Thyroid gland (tissue), 4 donors: ENCODE measurements around the gene SPTLC3. TPM values are rescaled to one million over a fixed set of nuclear protein-coding genes. Genes with fewer than 3 reads are reported as not detected.

Experiments used
- DNase-seq, 2 donors: peaks; one replicate each; pipeline ENCODE4 v3.0.0-alpha.2; 2019
- H3K27ac ChIP-seq, 3 donors: fragments of 200-600 bp; sonication (generic); 1 replicate in 2 of 3; 2 replicates in 1 of 3; pipeline ENCODE4 v1.5.1; 2016 to 2019; ENCODE audit warnings: mild to moderate bottlenecking in 1 of 3, moderate library complexity in 1 of 3
- H3K27me3 ChIP-seq: fragments of 200-600 bp; sonication (generic); one replicate; pipeline ENCODE4 v1.5.1; 2019
- H3K36me3 ChIP-seq, 2 donors: fragments of 200-600 bp; sonication (generic); one replicate each; pipeline ENCODE4 v1.5.1; 2016 to 2019
- H3K4me1 ChIP-seq, 2 donors: fragments of 200-600 bp; sonication (generic); one replicate each; pipeline ENCODE4 v1.5.1; 2017 to 2019
- H3K4me3 ChIP-seq, 3 donors: fragments of 200-600 bp; sonication (generic); replicated peaks in 1 of 3; 1 replicate in 2 of 3; 2 replicates in 1 of 3; pipeline ENCODE4 v1.5.1; 2016; ENCODE audit warnings: mild to moderate bottlenecking in 1 of 3
- H3K9me3 ChIP-seq: fragments of 200-600 bp; sonication (generic); one replicate; pipeline ENCODE4 v1.5.1; 2017
- POLR2A ChIP-seq, 2 donors: fragments of 450-650 bp; IDR thresholded peaks; one replicate each; pipeline ENCODE4 v1.6.1; 2017; ENCODE audit warnings: antibody characterized with exemption in 2 of 2, mild to moderate bottlenecking in 2 of 2, moderate library complexity in 1 of 2
- WGBS, 2 donors: methylation state at CpG; one replicate each; pipeline ENCODE4 v1.1.5; 2017; 5-methylcytosine and 5-hydroxymethylcytosine counted together
- intact Hi-C: fragments of 100-400 bp; cut with DNase I; formaldehyde crosslinking; loops from one replicate; pipeline ENCODE4 v1.15.1; 2023
- total RNA-seq, 4 donors: library from RNA; depleted of rRNA; stranded (reverse); fragments of >200 nt; gene quantifications; one replicate each; pipeline ENCODE4 v1.2.3, GENCODE V29; 2016
- TF ChIP-seq, protein P1 (sequence below), 6 experiments: fragments of 200-600 bp in 3 of 6; fragments of 450-650 bp in 3 of 6; sonication (generic) in 3 of 6; IDR thresholded peaks; one replicate each; pipeline ENCODE4 v1.5.1; 2016 to 2019; ENCODE audit warnings: antibody characterized with exemption in 6 of 6, mild to moderate bottlenecking in 2 of 6, inconsistent platforms in 1 of 6, moderate library complexity in 1 of 6

SPTLC3 gene
- total RNA-seq, 4 donors from 2014 or later: 33.8 to 71.5 (median 37.7) TPM

DNA sequence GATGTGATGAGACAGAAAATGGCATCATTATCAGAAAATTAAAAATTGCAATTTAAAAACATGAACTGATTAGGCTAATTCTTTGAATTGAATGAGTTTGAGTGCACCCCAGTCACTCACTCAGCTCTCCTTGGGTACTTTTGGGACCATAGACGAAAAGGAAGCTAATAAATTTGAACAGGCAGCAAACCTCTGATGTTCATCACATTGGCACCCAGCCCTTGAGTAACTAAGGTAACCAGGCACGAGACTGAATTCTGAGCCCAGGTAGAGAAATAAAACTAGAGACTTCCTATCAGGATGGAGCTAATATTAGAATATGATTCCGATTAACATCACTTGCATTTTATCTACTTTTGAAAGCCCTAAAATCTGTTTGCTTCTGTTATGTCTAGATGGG, 131.4 kb downstream of the SPTLC3 start:
- H3K27ac ChIP-seq: peak overlapping the region; percentile 67 to 89 (median 82)
- H3K4me1 ChIP-seq: peaks cover 40 to 45% of the 10 kb centered on the region in 2 donors
- H3K27me3 ChIP-seq: no peaks in the 10 kb centered on the region
- DNase-seq: peak; percentile 49 to 69
- intact Hi-C loops: no loop called here
- H3K4me3 ChIP-seq: no peak overlapping the region
- TF ChIP-seq POLR2A (IDR thresholded peaks at IDR 0.05): no peak
- TF ChIP-seq, protein P1, sequence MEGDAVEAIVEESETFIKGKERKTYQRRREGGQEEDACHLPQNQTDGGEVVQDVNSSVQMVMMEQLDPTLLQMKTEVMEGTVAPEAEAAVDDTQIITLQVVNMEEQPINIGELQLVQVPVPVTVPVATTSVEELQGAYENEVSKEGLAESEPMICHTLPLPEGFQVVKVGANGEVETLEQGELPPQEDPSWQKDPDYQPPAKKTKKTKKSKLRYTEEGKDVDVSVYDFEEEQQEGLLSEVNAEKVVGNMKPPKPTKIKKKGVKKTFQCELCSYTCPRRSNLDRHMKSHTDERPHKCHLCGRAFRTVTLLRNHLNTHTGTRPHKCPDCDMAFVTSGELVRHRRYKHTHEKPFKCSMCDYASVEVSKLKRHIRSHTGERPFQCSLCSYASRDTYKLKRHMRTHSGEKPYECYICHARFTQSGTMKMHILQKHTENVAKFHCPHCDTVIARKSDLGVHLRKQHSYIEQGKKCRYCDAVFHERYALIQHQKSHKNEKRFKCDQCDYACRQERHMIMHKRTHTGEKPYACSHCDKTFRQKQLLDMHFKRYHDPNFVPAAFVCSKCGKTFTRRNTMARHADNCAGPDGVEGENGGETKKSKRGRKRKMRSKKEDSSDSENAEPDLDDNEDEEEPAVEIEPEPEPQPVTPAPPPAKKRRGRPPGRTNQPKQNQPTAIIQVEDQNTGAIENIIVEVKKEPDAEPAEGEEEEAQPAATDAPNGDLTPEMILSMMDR (IDR thresholded peaks at IDR 0.05): no peak
- H3K9me3 ChIP-seq: no peaks in the 10 kb centered on the region
- 66 to 69% methylated on average over 3 of the region's 3 CpGs for WGBS, 2 donors
- no peaks in the 10 kb centered on the region for H3K36me3 ChIP-seq

DNA sequence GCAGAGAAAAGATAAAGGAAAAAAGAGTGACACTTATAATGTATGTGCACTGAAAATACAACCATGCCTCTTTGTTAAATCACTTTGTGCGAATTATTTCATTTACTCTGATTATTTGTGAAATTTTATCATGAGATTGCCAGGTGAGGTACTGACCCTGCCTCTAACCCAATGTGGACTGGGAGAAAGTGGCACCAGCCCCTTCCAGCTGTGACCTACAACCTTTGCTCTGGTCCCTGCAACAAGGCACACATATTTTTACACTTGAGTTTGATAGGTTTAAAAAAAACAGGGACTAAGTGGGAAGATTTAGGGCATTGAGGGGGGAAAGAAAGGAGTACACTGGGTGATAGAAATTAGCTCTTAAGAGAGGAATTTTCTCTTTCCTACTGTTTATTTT, 132.0 kb downstream of the SPTLC3 start:
- Histone ChIP-seq H3K4me3 (no peak overlapping the region), H3K36me3 (no peaks in the 10 kb centered on the region), H3K27ac (peak overlapping the region; percentile 67 to 89 (median 82)), H3K9me3 (no peaks in the 10 kb centered on the region), H3K4me1 (peaks cover 40 to 46% of the 10 kb centered on the region in 2 donors), H3K27me3 (no peaks in the 10 kb centered on the region)
- WGBS, 2 donors: 92 to 95% methylated on average over 1 of the region's 1 CpG
- TF ChIP-seq POLR2A (IDR thresholded peaks at IDR 0.05): no peak
- intact Hi-C loops: no loop called here
- DNase-seq: no peak

DNA sequence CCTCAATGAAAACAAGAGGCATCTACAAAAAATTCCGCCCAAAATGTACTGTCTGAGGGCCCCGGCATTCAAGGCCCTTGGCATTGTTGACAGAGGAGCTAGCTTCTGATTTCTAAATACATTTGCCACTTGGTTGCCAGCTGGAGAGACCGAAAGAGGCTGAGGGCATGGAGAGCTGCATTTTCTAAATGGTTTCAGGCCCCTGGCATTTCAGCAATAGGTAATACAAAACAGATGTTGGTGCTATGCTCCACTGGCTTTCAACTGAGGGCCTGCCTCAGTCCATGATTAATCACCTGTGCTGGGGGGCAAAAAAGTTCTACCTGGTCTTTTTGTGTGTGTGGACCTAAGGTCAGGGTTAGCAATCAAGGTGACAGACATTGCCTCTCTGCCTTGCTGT, 132.8 kb downstream of the SPTLC3 start:
- Histone ChIP-seq H3K4me3 (no peak overlapping the region), H3K36me3 (no peaks in the 10 kb centered on the region), H3K9me3 (no peaks in the 10 kb centered on the region), H3K4me1 (peaks cover 48 to 53% of the 10 kb centered on the region in 2 donors), H3K27ac (peak overlapping the region; percentile 67 to 89 (median 82)), H3K27me3 (no peaks in the 10 kb centered on the region)
- 27 to 32% methylated on average over 3 of the region's 3 CpGs for WGBS, 2 donors
- peak; percentile 67 to 74 for DNase-seq
- TF ChIP-seq POLR2A (IDR thresholded peaks at IDR 0.05): no peak
- TF ChIP-seq, protein P1 (IDR thresholded peaks at IDR 0.05): no peak
- intact Hi-C loops: no loop called here

DNA sequence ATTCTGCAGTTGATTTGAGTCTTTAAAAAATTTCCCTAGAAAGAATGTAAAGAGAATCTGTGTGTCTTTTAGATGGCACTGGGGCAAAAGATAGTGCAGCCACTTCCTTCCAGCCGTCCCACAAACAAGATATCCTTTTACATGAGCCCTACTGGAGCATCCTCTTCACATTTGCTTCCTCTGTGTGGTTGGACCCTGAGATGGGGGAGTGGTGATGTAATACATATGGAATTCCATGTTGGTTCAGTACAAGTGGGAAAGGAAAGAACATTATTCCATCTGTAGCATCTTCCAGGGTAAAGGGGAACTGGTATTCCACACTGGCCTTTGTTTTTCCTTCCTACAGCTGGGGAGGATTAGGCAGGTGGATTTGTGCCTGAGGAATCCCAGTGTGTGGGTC, 133.4 kb downstream of the SPTLC3 start:
- Histone ChIP-seq H3K9me3 (no peaks in the 10 kb centered on the region), H3K4me1 (peaks cover 52 to 58% of the 10 kb centered on the region in 2 donors), H3K4me3 (no peak overlapping the region), H3K27me3 (no peaks in the 10 kb centered on the region), H3K27ac (peak overlapping the region; percentile 67 to 89 (median 82)), H3K36me3 (no peaks in the 10 kb centered on the region)
- 70 to 72% methylated on average over 1 of the region's 1 CpG for WGBS, 2 donors
- no peak for DNase-seq
- no peak for TF ChIP-seq POLR2A (IDR thresholded peaks at IDR 0.05)
- intact Hi-C loops: no loop called here

DNA sequence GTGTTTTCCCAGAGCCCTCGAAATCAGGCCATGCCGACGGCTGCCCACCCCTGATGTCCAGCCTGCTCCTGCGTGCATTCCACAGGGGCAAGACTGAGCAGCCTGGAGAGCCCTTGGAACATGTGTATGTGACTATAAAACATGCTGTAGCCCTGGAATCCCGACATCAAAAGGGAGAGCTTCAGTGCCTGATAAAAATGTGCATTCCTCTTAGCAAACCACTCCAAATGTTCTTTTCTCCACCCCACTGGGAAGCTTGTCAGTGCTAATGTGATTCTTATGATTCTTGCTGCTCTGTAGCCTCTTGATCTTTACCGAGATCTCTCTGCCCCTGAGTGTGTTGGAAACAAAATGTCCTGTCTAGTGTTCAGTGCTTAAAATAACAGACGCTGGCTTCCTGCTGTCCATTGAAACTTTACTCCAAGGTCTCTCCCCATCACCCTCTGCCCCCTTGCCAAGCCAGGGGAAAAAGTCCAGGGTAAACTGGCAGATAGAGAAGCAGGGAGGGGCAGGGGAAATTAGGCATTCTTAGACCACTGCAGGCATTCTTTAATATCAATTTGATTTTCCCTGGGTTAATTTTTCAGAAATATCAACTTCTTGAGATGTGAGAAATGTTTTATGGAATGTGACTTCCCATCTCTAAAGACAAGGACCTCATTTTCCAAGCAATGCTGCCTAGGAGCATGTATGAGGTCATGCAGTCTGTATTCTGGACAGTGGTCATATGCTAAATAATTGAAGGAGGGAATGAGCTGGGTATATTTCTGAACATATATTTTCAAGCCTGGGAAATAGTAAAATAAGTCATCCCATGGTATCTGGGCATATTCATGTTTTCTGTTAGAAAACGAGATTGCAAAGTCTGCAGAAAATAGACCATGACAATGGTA, 138.5 kb downstream of the SPTLC3 start:
- no peaks in the 10 kb centered on the region for H3K9me3 ChIP-seq
- peaks cover 41 to 52% of the 10 kb centered on the region in 2 donors for H3K4me1 ChIP-seq
- 9 to 17% methylated on average over 4 to 8 of the region's 8 CpGs for WGBS, 2 donors
- TF ChIP-seq POLR2A (IDR thresholded peaks at IDR 0.05): peak in 1 of 2 donors; percentile 28
- TF ChIP-seq, protein P1 (IDR thresholded peaks at IDR 0.05): no peak
- intact Hi-C loops: no loop called here
- H3K36me3 ChIP-seq: no peaks in the 10 kb centered on the region
- H3K27me3 ChIP-seq: no peaks in the 10 kb centered on the region
- H3K27ac ChIP-seq: peak overlapping the region; percentile 79 to 90 (median 87)
- peak; percentile 90 to 93 for DNase-seq
- no peak overlapping the region for H3K4me3 ChIP-seq

DNA sequence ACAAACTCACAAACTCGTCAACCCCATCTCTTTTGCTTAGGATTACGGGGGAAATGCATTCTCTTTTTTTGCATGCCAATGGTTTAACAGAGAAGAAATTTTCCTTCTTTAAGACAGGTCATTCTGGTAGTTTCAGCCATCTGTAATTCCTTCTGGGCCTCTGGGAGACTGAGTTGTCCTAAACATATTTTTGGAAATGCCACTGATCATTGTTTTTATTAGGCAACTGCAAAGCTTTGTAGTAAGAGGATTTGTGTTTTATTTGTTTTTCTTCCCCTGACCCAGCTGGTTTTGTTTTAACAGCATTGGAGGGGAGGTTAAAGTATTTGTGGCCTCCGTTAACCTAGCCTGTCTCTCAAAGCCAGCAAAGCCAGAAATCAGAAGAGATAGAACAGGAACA, 139.2 kb downstream of the SPTLC3 start:
- intact Hi-C loops: no loop called here
- TF ChIP-seq POLR2A (IDR thresholded peaks at IDR 0.05): peak in 1 of 2 donors; percentile 4
- TF ChIP-seq, protein P1 (IDR thresholded peaks at IDR 0.05): no peak
- H3K9me3 ChIP-seq: no peaks in the 10 kb centered on the region

More for the DNA sequence above, 139.2 kb downstream of the SPTLC3 start:
- WGBS, 2 donors: 37 to 42% methylated on average over 3 of the region's 3 CpGs
- peaks cover 35 to 47% of the 10 kb centered on the region in 2 donors for H3K4me1 ChIP-seq
- H3K36me3 ChIP-seq: no peaks in the 10 kb centered on the region
- peak overlapping the region; percentile 79 to 90 (median 87) for H3K27ac ChIP-seq
- no peak overlapping the region for H3K4me3 ChIP-seq
- no peaks in the 10 kb centered on the region for H3K27me3 ChIP-seq
- DNase-seq: no peak
